GM19395 (cell line): ENCODE measurements around the gene NUAK1.

Experiments used
- ATAC-seq: cut with Tn5 transposase; IDR thresholded peaks from one replicate; pipeline ENCODE4 v1.9.1; 2021; ENCODE audit warnings: mild to moderate bottlenecking, moderate library complexity; ENCODE audit not compliant: unreplicated experiment

The NUAK1 gene

DNA sequence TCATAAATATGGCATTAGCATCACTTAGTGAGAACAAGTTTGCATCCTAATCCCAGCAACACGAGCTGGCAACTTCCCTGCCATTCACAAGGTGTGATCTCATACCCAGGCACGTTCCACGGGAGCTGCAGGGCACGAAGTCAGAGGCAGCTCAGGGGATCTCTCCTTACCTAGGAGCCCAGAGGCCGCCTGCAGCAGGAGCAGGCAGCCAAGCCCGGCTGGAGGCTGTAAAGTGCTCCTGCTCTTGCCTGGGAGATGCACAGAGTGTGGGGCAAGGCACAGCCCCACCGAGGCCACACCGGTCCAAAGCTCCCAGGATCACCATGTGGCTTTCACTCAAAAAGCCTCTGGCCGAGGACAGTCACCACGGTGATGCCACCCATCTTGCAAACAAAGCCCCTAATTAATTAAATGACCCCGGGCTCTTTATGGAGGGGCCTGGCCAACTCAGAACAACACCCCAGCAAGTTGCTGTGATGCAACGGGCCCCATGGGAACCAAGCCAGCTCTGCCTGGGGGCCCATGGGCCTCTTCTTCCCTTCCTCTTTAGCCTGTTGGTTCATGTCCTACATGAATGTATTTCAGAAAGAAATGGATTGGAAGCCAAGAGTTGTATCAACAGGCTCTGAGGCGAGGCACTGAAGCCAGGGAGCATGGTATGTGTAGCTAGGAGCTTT is 26.5 kb downstream of the NUAK1 start:
- no peak for ATAC-seq

- ATAC-seq: no peak
Observed at GRCh38 chr12:106110626-106111300, 28.0 kb downstream of the NUAK1 start.

- ATAC-seq: no peak
Observed at GRCh38 chr12:106109168-106109910, 29.4 kb downstream of the NUAK1 start.

GRCh38 chr12:106108185-106108835 is 30.4 kb downstream of the NUAK1 start:
- ATAC-seq: no peak

- no peak for ATAC-seq
Observed at GRCh38 chr12:106107566-106107965, 31.2 kb downstream of the NUAK1 start.

GRCh38 chr12:106106892-106107291 is 31.9 kb downstream of the NUAK1 start:
- ATAC-seq: no peak

- ATAC-seq: no peak
Observed at GRCh38 chr12:106106061-106106566, 32.6 kb downstream of the NUAK1 start.

- no peak for ATAC-seq
Observed at GRCh38 chr12:106101803-106102202, 37.0 kb downstream of the NUAK1 start.

GRCh38 chr12:106098691-106099200 is 40.0 kb downstream of the NUAK1 start:
- ATAC-seq: no peak

GRCh38 chr12:106097011-106097410 is 41.7 kb downstream of the NUAK1 start:
- no peak for ATAC-seq

- no peak for ATAC-seq
Observed at GRCh38 chr12:106096376-106096775, 42.4 kb downstream of the NUAK1 start.

GRCh38 chr12:106094304-106094703 is 44.5 kb downstream of the NUAK1 start:
- ATAC-seq: no peak

DNA sequence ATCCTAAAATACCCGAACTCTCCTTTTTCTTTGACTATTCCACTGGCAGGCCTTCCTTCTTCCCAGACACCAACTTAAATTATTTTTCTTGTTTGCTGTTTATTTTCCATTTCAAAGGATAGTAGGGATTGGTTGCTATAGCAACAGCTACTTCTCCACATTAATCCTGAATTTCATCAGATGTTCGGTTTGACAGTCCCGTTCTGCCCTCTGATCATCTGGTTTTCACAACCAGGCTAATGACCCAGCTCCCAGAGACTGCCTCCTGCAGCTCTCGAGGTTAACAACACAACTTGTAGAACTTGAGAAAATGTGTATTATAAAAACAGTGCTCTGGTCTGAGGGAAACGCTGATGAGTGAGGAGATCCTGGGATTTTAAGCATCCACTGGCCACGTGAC is 45.5 kb downstream of the NUAK1 start:
- no peak for ATAC-seq

- no peak for ATAC-seq
Observed at GRCh38 chr12:106091446-106091820, 47.3 kb downstream of the NUAK1 start.

DNA sequence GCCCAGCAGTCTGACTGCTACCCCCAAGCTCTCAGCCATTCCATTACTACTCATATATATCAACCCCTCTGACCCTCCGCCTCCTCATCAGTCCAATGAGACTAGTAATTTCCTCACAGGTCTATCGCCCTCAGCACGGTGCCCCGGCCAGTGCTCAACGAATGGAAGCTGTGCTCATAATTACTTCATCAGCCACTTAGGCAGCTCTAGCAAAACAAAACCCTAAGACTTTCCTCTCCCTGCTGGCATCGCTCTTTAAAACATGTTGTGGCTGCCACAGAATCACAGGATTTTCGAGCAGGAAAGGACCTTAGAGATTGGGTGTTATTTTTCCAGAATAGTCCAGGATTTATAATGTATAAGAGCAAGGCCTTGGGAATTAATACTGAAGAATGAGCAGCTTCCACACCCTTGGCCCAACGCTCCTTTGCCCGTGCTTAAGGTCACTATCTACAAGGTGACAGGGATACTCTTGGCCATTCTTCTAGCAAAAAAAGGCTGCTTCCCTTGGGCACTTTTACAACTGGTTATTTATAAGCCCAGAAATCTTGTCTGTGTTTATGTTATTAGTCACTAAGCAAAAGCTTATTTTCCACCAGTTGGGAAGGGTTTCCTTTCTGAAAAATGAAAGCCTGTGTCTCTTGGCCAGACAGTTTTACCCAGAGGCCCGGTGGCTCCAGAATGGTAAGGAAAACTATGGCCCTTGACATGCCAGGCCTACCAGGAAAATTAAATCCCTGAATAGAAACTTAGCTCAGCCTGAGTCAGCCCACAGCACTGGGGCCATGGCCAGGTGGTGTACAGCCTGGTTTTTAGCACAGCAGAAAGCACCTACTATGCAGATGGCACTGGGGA is 47.9 kb downstream of the NUAK1 start:
- ATAC-seq: no peak

GRCh38 chr12:106089935-106090334 is 48.8 kb downstream of the NUAK1 start:
- no peak for ATAC-seq

DNA sequence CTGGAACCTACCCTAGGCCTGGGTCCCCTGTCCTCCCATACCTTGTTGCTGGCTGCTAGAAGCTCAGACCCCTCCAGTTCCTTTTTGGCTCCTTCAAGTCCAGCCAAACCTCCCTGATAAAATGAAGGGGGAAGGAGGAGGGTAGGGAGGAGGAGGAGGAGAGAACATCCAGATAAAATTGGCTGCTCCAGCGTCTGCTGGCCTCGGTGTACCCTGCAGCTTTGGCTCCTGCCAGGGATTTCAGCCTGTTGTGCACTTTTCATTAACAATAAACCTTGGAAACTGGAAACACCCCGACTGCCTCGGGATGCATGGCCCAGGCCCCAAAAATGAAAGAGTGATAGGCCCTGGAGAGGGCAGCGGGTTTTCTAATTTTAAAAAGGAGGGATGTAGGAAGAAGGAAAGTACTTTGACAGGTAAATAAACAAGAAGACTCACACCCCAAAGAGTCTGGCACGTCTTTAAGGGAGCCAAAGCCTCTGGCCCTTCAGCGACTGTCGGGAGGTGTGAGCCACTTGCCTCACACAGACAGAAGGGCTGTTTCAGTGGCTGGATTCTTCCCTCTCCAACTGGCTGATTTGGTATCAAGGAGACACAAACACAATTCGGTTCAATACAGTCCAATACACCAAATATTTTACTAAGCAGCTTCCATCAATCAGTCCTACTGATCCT is 49.8 kb downstream of the NUAK1 start:
- ATAC-seq: no peak

DNA sequence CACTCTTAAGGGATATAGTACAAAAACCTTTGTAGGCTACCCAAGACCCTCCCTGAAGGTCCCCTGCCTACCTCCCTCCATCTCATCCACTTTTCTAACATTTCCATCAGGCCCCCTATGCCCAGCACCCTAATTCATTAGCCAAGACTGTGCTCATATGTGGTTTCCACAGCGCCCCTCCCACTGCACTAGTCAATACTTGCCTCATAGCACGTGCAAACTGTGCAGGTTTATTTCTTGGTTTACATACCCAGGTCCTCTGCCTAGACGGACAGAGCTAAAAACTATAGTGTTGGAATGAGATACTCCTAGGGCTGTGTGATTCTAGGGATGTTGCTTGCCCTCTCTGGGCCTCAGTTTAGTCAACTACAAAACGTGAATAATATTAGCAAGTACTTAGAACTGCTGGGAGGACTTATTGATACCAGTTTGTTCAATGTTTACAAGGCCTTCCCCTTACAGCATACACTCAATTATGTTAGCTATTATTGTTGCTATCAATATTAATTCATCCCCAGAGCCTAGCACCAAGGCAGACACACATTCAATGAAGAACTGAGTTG is 50.4 kb downstream of the NUAK1 start:
- no peak for ATAC-seq

GRCh38 chr12:106086696-106087095 is 52.1 kb downstream of the NUAK1 start:
- no peak for ATAC-seq
